G401 (cell line): Measurements from ENCODE around the gene SYPL2. TPM values are rescaled to one million over a fixed set of nuclear protein-coding genes. Genes with fewer than 3 reads are reported as not detected.

Source experiments
- DNase-seq: peaks from one replicate; pipeline ENCODE4 v3.0.0-alpha.2; 2015; ENCODE audit warnings: low spot score
- in situ Hi-C: cut with HindIII; loops from 2 replicates; pipeline ENCODE4 v1.10.0; 2016; ENCODE audit warnings: low sequenced_read_pairs, mixed read lengths
- total RNA-seq: library from RNA; depleted of rRNA; stranded (reverse); fragments of >200 nt; shearing (Covaris generic); gene quantifications from 2 replicates; pipeline ENCODE4 v1.2.3, GENCODE V29; 2014

Gene SYPL2
- total RNA-seq, 1 experiment from 2014 or later: not detected

DNA sequence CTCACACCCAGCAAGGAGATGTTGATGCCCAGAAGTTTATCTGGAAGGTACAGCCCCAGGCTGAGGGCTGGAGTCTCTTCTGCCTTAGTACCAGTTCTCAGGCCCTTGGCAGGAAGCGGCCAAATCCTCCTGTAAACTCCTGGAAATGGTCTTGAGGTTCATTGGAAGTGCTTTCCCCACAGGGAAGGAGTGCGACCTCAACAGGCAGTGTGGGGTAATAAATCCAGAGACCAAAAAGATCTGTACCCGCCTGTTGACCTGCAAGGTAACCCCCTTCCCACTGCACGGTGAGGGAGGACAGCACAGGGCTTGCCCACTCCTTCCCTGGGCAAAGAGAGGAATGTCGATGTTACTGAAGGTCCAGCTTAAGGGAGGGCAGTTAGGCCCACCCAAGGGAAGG is 21.9 kb downstream of the SYPL2 start:
- no peak for DNase-seq
- in situ Hi-C loops: no loop called here

DNA sequence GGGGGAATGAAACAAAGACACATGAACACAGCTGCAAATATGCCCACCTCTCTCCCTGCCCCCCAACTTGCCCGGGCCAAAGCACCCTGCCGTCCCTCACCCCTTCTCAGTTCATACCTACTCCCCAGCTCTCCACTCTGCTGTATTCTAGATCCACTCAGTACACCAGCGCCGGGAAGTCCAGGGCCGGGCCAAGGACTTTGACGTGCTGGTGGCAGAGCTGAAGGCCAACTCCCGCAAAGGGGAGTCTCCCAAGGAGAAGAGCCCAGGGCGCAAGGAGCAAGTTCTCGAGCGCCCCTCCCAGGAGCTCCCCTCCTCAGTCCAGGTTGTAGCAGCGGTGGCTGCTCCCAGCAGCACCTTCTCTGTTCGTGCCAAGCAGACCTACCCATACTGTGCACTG is 22.4 kb downstream of the SYPL2 start:
- DNase-seq: no peak
- in situ Hi-C loops: no loop called here

DNA sequence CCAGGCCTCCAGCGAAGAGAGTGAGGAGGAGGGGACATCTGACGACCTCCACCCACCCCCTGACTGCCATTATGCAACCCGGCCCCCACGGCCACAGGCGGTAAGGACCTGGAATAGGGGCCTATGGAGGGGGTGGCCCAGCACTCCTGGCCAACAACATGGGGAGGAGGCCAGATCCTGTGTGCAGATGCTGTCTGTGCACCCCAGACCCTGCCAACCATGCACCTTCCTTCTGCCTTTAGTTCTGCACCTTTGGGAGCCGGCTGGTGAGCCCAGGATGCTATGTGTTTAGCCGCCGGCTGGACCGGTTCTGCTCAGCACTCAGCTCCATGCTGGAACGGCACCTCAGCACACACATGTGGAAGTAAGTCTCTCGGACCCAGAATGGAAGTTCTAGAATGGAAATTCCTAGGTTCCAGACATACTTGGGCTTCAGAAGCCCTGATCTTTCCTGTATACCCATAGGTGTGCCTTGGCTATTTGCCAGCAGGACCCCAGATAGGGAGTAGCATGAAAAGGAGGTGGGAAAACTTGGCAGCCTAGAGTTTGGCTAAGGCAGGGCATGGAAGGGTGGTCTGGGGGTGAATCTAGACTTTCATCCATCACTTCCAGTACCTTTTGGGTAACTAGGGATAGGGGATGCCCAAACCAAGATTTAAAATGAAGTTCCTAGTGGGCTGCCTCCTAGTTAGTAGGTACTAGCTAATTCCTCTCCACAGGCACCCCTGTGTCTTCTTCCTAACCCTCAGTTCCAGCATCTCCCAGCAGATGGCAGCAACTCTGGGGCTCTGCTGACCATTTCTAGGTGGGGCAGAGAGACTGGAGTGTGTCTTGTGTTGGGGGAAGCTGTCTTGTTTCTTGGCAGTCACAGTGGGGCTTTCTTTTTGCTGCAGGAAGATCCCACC is 23.9 kb downstream of the SYPL2 start:
- peak; percentile 89 for DNase-seq
- in situ Hi-C loops: loop anchor here (5.0 kb wide), 1 partner anchor 47 kb away; the partner anchor contains the start of gene GPR61

DNA sequence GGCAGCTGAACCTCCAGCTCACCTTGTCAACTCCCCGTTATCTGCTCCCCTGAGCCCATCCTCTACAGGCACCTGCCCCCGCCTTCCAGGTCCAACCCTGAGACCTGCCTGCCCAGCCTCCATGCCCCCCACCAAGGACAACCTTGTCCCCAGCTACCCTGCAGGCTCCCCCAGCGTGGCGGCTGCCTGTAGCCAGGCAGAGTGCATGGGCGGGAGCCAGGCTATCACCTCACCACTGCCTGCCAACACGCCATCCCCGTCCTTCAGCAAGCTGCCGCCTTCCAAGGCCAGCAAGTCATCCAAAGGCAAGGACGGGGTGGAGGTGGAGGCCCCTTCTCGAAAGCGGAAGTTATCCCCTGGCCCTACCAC is 24.6 kb downstream of the SYPL2 start:
- in situ Hi-C loops: loop anchor here (5.0 kb wide), 1 partner anchor 46 kb away; the partner anchor contains the start of gene GPR61
- no peak for DNase-seq

DNA sequence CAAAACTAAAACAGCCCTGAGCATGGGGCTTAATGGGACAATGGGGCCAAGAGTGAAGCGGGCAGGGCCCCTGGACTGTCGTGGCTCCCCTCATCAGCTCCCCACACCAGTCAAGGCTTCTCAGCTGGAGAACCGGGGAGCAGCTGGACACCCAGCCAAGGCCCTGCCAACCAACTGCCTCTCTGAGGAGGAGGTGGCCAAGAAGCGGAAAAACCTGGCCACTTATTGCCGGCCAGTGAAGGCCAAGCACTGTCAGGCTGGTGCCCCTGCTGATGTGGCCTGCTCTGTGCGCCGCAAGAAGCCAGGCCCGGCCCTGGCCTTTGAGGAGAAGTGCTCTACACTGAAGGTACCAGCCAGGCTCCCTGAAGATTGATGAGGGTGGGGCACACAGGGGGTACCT is 25.0 kb downstream of the SYPL2 start:
- in situ Hi-C loops: loop anchor here (5.0 kb wide), 1 partner anchor 46 kb away; the partner anchor contains the start of gene GPR61

DNA sequence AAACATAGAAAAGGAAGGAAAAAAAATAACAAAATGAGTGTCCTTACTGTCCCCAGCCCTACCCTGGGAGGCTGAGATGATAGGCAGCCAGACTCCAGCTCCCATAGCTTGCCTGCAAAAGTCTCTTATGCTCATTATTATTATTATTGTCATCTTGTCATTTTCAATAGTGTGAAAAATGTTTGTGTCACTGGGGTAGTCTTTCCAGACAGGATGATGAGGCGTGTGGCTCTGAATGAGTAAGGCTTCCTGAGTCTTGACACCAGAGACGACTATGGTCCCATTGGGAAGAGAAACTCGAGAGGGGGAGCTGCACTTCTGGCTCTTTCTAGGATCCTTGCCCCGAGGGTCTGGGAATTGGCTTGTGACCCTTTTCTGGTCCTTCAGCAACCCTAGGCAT is 26.4 kb downstream of the SYPL2 start:
- in situ Hi-C loops: loop anchor here (5.0 kb wide), 1 partner anchor 45 kb away; the partner anchor contains the start of gene GPR61
- DNase-seq: no peak

More for the DNA sequence above, 25.0 kb downstream of the SYPL2 start:
- peak; percentile 63 for DNase-seq

DNA sequence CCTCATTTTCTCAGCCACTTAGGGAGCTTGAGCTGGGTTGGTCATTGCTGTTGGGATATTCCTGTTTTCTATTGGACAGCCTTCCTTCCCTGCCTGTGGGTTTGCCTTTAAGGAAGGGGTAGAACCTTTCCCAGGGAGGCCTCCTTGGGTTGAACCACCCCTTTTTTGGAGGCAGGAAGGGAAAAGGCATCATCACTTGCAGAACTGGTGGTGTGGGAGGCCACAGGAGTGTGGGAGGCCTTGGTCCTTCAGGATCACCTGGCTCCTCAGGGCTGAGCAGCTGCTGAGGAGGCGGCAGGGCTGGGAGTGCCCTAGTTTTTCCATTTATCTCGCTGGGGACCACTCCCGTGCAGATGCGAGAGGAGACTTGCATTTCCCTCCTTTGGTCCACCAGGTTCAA is 26.9 kb downstream of the SYPL2 start:
- in situ Hi-C loops: loop anchor here (5.0 kb wide), 1 partner anchor 44 kb away; the partner anchor contains the start of gene GPR61
- peak; percentile 20 for DNase-seq

DNA sequence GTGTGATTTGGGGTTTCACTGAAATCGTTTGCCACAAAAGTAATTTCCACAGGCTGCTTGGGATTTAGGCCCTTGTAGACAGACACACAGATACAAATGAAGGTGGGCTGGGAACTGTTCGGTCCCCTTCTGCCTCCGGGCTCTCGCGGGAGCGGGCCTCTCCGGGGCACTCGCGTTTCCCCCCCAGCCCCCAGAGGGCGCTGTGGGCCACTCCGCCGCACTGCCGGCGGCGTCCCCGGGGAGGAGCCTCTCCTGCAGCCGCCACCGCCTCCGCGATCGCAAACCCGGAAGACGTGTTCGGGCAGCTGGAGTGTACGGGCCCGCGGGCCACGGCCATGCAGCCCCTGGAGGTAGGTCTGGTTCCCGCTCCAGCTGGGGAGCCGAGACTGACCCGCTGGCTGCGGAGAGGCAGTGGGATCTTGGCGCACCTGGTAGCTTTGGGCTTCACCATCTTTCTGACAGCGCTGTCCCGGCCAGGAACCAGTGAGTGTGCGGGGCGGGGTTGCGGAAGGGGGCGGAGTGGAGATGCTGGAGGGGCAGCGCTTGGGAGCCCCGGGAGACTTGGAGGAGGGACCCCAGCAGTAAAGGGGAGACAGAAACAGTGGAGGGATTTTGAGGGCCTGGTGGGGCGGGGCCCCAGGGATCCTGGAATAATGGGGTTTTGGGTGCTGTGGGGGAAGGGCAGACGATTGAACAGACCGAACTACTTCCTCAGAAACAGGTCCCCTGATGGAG is 27.6 kb downstream of the SYPL2 start, which contains the start of gene CYB561D1:
CYB561D1 (plus strand) TSS at position 290 of the 735 bp plus-strand sequence; CDS start at position 336, 46 bp downstream.
- peak; percentile 81 for DNase-seq
- in situ Hi-C loops: loop anchor here (5.0 kb wide), 1 partner anchor 43 kb away; the partner anchor contains the start of gene GPR61

DNA sequence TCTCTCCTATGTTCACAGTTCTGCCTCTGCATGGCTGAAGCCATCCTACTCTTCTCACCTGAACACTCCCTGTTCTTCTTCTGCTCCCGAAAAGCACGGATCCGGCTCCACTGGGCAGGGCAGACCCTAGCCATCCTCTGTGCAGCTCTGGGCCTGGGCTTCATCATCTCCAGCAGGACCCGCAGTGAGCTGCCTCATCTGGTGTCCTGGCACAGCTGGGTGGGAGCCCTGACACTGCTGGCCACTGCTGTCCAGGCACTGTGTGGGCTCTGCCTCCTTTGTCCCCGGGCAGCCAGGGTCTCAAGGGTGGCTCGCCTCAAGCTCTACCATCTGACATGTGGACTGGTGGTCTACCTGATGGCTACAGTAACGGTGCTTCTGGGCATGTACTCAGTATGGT is 29.4 kb downstream of the SYPL2 start:
- in situ Hi-C loops: no loop called here
- DNase-seq: no peak

DNA sequence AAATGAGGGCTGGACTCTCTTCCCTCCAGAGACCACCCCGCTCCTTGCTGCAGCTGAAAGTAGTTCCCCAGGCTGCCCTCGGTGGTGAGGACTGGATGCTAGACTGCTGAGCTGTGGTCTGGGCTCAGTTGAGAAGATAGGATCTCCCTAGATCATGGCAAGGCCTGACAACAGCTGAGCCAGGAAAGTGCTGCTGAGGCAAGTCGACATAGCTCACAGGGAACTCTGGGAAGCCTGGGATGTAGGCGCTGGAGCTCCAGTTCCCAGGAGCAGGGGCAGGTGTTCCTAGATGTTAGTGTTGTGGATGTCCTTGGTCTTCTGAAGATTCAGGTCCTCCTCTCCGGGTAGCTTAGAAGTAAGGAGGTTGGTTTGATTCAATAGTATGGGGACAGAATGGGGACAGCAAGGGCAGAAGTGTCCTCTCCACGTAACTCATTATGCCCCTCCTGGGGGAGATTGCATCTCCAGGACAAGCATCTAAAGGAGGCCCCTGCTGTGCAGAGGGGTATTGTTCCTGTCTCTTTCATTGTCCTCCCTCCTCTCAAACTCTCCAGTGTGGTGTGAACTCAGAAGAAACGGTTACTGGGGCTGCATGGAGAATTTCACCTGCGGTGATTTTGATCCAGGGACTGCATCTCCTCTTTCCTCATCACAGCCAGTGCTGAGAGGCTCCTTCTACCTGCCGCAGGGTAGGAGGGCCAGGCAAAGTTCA is 31.3 kb downstream of the SYPL2 start:
- peak; percentile 26 for DNase-seq
- in situ Hi-C loops: no loop called here

DNA sequence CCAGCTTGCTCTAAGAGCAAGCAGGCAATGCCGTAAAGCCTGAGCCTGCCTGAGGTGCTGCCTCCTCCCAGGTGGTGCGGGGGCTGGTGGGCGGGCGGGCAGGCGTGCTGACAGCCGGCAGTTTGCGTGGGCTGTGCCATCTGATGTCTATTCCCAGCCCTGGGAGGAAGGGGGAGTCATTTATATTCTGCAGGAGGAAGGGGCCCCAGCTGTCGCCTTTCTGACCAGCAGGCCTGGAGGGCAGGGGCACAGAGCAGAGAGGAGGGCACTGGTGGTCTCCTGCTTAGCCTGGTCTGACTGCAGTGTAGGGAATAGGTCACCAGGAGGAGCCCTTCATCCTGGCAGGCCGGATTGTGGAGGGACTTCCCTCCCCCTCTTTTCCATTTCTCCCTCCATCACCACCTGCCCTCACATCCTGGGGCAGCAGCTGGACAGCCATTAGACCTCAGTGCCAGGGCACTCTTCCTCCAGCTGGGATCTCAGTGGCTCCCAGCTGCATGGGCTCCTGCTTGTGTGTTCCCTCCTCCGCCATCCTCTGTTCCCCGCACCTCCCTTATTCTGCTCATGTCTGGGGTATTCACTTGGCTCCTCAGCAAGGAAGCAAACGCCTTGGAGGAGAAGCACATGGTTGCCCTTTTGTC is 31.9 kb downstream of the SYPL2 start:
- peak; percentile 75 for DNase-seq
- in situ Hi-C loops: no loop called here

DNA sequence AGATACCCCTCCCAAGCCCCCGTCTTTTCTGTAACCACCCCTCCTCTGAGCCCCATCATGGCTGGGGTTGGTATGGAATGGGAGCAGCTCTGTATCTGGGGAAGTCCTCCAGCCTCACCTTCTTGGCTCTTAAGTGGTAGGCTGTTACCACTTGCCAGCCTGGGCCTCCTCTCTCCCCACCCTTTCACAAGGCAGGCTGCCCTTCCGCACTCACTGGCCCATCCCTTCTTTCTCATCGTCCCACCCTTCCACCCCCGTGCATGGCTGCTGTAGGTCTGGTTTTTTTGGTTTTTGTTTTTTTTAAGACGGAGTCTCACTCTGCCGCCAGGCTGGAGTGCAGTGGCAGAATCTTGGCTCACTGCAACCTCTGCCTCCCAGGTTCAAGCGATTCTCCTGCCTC is 32.7 kb downstream of the SYPL2 start:
- DNase-seq: peak; percentile 44
- in situ Hi-C loops: no loop called here

DNA sequence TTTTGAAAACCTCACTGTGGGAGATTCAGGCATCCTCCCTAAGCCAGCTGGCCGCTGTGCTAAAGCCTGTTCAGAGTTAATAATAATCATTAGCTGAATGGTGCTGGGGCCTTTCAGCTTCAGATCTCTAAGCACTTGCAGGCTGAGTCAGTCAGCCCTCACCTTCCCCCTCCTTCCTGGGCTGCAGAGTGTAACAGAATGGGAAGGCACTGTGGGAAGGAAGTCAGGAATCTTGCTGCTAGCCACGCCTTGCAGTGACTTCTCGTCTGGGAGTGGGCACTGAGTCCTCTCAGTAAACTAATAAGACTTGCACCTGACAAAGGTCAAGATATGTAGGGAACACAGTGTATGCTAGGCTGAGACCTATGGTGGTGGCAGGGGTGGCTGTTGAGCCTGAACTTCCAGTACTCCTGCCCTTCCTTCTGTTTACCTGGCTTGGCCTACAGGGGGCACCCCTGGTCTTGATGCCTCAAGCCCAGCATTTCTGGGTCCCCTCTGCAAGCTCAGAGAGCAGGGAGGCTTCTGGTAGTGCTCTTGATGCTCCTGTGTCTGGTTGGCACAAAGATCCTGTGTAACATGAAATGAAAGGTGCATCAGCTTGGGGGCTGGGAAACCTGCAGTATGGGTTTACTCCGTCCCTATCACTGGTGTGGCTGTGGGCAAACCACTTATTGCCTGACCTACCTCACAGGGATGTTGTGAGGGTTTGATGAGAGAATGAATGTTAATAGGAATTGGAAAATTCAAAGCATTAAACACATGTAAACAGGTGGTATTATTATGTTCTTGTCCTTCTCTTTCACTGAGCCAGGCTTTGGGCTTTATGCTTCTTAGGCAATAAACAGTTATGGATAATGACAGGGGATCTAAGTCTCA is 33.6 kb downstream of the SYPL2 start:
- in situ Hi-C loops: no loop called here
- peak; percentile 51 for DNase-seq

DNA sequence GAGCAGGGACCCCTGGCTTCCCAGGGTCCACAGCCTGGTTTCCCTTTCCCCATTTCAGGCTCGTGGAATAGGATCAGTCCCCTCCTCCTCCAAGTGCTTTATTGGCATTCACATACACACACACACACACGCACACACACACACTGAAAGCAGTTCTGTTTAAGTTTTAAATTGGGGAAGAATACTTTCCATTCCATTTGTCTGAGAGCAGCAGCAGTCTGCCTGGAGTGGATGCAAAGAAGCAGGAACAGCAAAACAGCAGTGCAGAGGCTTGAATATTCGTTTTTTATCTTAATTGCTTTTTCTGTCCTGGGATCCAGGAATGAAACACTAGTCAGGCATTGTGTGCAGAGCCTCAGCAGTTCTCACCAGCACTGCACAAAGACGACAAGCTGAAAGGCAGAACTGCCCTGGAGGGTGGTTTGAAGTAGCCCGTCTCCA is 34.6 kb downstream of the SYPL2 start:
- DNase-seq: no peak
- in situ Hi-C loops: no loop called here

DNA sequence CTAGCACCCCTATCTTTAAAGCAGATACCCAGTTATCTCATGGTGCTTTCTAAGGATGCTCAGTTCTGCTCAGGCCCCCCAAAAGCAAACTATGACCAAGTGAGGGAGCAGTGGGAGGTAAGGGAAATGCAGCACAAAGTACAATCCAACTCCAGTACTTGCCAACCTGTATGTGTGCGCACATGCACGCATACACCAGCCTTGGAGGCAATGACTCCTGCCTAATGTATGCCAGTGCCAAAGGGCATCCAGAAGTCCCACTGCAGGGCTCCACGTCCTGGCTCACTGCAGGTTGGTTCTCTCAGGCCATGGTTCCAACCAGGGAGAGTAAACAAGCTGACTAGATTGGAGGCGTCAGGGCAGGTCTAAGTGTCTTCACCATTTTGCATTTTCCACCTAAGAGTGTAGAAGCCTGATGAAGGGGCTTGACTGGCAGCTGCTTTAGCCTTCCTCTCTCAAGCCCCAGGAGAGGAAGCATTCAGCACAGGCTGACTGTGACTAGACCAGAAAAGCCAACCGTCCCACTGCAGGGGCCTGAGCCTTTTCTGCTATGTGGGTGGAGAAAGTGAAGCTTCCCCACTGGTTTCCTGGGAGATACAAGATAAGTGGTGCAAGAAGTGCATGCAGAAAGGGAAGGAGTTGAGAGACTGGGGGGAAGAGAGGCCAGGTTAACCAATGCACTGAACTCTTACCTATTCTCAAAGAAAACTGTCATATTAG is 35.5 kb downstream of the SYPL2 start:
- in situ Hi-C loops: no loop called here

DNA sequence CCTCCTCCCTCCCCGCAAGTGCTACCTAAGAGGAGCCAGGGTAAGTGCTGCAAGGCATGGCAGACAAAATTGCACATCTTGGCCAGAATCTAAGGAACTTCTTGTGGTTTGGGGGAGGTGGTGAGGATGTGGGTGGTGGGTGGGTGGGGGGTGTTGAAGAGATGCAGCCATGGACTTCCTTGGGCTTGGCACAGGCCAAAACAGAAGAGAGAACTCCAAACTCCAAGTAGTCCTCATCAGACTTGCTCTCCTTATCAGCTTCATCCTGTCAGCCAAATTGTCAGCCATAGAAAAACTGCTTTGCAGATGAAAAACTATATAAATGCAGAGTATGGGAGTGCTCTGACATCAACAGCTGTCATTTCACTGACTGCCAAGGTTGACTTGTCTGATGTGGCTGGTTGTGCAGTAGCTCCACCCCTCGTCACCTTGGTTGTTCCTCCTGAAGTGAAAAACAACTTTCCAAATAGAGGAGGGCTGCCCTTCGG is 36.1 kb downstream of the SYPL2 start:
- no peak for DNase-seq
- in situ Hi-C loops: no loop called here

More for the DNA sequence above, 35.5 kb downstream of the SYPL2 start:
- DNase-seq: no peak

DNA sequence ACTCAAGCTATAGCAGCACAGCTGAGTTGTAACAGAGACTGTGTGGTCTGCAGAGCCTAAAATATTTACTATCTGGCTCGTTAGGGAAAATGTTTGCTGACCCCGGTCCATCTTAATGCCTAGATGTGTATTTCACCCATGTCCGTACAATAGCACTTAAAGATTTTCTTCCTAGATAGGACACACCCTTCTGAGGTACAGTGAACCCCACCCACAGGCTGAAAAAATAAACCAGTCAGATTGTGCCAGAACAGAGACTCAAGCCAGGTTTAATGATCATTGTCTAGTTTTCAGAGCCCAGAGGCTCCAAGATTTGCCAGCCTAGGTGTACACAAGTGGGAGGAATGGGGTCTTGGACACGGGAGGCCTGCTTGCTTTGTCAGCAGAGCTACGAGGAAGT is 37.6 kb downstream of the SYPL2 start:
- no peak for DNase-seq
- in situ Hi-C loops: no loop called here
